Stimulated activated CD4-positive, alpha-beta T cell treated with anti-CD3 and anti-CD28 coated beads, Interleukin-2, amount 100 ng/mL, for 24 hours (primary cell): Measurements from ENCODE around the gene UBE2M.

ENCODE experiments used
- DNase-seq, 2 donors: peaks; one replicate each; pipeline ENCODE4 v3.0.0-alpha.2; 2020

The UBE2M gene

DNA sequence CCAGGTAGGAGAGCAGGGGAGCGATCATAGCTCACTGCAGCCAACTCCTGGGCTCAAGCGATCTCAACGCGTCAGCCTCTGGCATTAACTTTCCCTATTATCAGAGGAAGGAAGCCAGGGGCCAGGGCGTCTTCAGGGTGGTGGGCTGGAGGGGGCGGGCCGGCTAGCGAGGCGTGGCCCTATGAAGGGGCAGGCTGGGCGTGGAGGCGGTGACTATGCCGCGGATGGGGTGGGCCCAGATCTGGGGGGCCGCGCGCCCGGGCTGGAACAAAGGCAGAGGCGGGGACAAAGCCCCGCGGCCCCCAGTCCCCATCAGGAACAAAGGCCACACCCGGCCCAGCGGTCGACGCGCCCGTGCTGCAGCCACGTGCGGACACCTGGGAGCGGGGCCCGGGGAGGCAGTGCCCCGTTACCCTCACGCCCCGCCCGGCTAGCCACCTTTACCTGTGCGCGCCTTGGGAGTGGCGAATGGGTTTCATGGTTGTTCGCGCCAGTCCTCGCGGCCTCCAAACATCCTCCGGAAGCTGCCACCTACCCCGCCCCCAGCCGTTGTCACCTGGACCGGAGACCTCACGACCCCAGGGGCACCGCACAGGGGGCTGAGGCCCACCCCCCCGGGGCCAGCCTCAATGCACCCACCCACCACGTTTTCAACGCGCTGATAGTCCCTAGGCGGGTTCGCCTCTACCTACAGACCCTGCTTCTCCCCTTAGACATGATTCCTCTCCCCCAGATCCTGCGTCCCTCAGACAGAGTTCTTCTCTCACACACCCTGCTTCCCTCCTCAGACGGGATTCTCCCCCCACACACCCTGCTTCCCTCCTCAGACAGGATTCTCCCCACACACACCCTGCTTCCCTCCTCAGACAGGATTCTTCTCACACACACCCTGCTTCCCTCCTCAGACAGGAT, 19.9 kb downstream of the UBE2M start:
- DNase-seq = peak; percentile 47 to 63

DNA sequence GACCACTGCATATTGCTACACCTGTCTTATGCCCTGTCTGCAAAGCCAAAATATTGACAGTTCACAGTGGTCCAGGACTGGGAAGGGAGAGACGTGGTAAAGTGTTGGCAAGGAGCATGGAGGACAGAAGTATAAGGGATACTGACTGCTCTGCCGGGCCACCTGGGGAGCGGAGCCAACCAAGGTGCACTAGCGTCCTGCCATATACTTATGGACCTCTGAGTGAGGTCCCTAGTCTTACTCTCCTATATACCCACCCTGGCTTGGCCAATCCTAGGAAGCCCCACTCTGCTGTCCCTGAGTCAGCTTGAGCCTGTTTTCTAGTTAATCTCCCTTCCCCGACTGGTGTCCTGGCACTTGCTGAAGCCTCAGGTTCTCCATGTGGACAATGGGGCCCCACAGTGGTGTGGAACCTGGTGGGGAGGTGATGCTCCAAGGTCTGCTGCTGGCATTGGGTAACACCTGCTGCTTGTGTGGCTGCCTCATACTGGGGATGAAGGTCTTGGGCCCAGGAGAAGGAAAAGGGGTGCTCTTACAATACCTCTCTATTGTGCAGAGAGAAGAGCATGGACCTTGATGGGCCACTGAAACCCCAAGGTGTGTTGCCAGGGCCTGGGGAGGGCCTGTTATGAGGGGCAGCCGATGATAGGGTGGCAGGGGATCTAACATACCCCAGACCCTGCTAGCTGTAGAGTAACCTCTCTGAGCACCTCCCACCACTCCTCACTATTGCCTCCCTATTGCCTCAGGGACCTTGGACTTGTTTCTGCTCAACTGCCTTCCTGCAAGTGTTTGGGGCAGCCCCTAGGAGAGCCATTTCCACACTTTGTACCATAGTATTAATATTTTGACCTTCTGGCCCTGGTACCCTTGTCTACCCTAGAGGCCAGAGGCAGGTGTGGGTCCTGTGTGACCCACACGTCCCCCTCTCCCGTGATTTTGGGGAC, 21.3 kb downstream of the UBE2M start:
- no peak for DNase-seq

DNA sequence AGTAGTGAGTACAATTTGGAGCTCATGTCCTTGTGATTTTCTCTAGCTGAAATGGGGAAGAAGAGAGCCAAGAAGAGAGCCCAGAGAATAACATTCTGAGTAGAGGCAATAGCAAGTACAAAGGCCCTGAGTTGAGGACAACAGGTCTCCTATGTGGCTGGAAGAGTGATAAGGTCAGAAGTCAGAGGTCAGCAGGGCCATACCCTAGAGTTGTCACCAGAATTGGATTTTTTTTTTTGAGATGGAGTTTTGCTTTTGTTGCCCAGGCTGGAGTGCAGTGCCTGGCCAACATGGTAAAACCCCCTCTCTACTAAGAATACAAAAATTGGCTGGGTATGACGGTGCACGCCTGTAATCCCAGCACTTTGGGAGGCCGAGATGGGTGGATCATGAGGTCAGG, 22.6 kb downstream of the UBE2M start:
- no peak for DNase-seq

DNA sequence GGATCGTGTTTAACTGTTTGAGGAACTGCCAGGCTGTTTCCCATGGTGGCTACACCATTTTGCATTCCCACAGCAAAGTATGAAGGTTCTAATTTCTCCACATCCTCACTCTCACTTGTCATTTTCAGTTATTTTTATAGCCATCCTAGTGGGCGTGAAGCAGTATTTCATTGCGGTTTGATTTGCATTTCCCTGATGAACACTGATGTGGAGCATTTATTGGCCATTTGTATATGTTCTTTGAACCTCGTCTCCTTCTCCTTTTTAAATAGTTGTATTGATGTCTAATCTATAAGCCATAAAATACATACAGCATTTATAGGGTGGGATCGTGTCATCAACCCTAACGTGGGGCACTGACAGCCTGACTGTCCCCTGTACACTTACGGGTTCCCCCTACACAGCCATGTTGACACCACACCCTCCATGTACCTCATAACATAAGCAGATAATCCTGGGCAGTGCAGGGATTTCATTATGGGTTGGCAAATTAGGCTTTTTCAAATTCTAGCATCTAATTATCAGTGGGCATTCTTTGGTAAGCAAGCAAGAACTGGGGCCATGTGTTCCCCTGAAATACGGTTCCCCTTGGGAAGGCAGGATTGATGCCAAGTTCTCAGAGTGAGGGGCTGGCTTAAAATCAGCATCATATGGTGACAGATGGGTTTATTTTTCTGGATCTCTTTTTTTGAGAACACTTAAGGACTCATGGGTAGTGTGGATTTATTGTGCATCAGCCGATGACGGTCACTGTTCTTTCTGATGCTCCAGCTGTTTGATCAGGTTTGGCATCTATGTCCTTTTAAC, 27.2 kb downstream of the UBE2M start:
- DNase-seq = no peak

DNA sequence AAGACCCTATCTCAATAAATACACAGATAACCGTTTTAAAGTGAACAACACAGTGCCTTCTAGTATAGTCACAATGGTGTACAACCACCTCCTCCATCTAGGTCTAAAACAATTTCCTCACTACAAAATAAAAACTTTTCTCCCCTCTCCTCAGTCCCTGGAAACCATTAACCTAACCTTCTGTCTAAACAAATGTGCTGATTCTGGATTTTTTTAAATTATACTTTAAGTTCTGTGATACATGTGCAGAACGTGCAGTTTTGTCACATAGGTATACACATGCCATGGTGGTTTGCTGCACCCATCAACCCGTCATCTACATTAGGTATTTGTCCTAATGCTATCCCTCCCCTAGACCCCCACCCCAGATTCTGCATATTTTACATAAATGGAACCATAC, 29.0 kb downstream of the UBE2M start:
- DNase-seq = no peak

DNA sequence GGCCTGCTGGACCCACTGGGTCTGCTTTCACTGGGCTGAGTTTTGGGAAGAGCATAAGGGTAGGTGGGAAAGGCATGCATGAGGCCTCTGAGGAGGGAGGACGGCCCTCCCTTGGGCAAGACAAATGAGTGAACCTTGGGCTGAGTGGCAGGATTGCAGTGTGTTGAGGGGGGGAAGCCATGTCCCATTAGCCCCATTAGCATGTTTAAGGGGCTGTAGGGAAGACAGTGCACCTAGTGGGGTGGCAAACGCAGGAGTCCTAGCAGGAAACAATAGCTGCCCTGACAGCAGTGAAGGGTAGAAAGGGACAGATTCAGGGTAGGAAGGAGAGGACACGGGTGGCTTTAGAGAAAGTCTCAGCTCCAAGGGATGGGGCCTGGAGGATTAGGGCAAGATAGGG, 35.7 kb downstream of the UBE2M start:
- no peak for DNase-seq

DNA sequence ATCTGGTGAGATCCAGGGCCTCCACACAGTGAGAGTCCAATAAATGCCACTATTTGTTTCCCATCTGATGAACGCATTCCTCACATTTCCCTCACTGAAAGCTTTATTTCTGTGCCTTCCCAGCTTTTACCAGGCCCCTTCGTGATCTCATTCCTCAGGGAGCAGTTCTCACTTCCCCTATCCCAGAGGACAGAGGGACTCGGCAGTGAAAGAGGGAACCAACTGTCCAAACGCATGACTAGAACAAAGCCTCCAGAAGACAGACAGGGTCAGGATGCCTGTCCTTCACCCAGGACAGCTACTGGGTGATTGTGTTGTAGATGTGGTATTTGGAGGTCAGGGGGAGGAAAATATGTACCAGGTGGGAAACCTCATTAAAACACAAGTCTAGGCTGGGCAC, 36.8 kb downstream of the UBE2M start:
- no peak for DNase-seq

DNA sequence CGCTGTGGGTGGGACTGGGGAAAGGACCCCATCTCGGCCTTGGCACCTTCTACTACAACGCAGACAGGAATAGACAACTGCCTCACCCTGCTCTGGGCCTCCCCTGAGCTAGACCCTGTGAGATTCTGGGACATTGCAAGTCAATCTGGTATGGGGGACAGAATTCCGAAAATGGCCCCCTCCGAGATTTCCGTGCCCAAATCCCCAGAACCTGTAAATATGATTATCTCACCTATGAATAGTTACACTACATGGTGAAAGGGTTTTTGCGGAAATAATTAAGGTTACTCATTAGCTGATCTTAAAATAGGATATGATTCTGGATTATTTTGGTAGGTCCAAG, 38.2 kb downstream of the UBE2M start:
- no peak for DNase-seq

DNA sequence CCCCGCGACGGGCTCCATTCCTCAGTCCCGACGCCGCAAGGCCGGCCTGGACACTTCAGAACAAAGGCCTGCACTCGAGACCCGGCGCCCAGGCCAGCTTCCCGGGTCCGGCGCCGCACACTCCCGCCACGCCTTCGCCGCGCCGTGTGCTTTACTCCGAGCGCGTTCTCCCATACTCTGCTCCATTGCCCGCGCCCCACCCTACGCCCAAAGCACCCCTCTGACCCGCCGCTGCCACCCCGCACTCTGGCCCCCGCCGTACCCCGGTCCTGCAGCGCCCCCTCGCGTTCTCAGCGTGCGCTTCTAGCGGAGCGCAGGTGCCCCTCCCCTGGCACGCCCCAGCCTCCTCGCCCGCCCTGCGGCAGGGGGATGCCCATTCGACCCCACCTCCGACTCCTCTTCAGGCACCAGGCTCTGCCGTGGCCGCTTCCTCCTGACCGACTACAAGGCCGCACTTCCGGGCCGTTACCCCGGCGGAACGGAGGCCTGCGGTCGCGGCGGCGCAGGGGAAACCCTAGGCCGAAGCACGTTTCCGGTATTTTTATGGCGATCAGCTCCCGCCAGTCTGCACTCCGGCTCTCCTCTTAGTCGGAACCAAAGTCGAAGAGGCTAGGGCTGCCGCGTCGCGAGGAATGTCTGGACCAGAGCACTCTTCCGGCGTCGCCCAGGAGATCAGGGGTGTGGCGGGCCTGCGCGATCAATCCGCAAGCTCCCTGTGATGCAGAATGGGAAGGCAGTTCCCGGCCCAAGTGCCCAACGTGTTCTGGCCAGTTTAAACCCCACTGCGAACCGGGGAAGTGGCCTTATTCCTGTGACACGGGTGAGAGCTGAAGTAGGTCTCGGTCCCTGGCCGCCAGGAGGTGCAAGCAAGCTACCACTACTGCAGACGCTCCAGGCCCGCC, 38.8 kb downstream of the UBE2M start, which contains the start of gene ZBTB45:
Gene ZBTB45 (minus strand): TSS at position 456 of the 902 bp plus-strand sequence. CDS start 2,137 bp downstream, outside the sequence.
- DNase-seq = peak; percentile 94

DNA sequence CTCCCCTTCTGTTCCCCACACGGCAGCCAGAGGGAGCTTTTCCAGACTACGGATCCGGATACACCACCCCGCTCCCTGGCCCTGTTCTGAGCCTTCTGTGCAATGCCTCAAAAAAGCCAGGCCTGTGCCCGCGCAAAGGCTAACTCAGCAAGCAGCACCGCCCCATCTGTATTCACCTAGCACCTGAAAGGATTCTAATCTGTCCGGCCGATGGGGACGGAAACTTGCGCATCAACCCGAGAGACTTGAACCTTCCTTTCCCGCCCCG, 39.4 kb downstream of the UBE2M start:
- peak; percentile 57 to 60 for DNase-seq

DNA sequence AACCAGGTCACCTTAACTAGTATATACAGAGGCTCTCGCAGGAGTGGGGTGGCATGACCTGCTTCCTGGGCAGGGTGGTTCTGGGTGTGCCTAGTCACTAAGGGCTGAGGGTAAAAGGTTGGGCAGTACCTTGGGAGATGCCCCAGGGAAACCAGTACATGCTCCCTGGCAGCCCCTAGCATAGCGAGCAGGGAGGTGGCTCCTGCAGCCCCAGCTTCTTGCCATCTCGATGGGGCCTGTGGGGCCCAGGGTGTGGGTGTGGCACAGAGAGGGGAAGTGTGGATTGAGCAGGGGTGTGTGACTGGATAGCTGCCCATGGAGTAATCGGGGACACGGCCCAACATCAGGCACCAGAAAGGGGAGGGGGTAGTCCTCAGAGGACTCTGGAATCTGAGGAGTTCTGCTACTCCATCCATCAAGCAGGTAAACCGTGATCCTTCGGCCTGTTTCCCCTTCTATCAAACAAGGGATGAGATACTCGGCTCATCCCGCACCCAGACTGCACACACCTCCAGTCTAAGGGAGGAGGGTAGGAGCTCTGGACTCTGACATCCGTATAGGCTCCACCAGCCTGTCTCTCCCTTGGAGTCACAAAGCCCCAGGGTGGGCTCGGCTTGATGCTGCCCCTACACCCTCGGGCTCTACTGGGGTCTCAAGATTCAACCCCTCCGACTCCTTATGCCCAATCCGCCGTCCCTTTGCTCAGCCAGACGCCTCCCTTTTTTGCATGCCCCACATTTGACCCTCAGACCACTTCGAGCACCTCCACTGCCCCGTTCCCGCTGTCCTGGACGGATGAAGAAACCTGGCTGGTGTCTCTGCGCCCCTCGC, 39.9 kb downstream of the UBE2M start:
- no peak for DNase-seq

DNA sequence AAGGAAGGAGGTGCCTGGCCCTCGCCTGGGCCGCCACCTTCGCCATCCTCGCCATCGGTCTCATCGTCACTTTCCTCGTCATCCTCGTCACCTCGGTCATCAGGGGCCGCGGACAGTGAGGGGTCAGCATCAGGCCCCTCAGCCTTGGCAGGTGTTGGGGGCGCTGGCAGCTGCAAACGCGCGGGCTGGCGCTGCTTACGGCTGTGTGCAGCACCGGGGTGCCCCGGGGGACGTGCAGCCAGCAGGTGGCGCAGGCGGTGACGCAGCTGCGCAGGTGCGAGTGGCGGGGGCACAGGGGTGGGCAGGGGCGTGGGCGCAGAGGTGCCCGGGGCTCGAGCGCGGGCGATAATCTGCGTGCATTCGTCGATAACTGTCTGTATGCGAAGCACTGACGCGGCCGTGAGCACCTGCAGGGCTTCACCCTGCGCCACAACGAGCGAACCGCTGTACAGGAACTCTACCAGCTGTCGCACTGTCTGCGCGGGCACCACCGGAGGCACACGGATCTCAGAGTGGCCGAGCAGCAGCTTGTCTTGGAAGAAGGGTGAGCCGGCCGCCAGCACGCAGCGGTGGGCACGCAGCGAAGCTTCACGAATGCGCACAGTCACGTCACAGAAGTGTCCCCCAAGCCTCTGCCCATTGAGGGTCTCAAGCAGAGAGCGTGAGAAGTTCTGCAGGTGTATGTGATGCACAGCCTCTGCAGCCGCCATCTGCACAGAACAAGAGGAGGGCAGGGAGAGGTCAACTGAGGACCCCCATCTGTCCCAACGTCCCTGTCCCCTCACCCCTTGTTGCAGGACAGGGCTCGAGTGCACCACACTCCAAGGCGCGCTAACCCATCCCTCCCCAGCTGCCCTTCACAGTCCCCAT, 41.2 kb downstream of the UBE2M start:
- DNase-seq = no peak

DNA sequence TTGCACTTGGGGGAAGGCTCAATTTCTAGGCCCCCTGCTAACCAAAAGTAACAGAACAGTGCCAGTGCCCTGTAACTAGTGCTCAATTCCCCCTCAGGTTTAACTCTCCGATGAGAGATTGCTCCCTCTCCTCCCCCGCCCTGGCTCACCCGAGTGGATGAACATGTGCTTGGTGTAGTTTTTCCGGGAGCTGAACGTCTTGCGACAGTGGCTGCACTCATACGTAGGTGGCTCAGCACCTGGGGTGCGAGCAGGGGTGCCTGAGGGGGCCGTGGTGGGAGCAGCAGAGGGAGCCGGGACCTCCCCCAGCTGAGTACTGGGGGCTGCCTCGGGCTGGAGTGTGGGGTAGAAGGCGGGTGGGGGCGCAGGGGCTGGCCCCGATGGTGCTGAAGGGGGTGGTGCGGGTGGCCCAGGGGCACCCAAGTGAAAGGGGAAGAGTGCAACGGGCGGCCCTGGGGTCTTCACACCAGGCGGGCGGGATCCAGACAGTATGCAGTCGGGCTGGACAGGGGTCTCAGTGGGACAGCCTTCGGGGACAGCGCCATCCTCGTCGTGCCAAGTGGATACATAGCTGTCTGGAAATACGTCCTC, 42.1 kb downstream of the UBE2M start:
- DNase-seq = no peak

DNA sequence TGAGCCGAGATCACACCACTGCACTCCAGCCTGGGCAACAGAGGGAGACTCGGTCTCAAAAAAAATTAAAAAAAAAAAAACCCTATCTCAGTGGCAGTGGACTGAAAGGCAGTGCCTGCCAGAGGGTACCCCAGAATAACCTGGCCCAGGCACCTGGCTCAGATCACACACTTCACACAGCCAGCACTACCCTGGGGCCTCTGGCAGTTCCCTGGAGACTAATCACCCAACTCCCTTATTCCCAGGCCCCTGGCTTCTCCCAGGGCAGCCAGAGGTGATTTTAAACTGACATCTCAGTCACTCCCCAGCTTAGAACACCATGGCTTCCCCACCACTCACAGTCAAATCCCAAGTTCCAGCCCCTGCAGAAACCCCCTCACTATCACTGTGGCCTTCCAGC, 43.2 kb downstream of the UBE2M start:
- no peak for DNase-seq

DNA sequence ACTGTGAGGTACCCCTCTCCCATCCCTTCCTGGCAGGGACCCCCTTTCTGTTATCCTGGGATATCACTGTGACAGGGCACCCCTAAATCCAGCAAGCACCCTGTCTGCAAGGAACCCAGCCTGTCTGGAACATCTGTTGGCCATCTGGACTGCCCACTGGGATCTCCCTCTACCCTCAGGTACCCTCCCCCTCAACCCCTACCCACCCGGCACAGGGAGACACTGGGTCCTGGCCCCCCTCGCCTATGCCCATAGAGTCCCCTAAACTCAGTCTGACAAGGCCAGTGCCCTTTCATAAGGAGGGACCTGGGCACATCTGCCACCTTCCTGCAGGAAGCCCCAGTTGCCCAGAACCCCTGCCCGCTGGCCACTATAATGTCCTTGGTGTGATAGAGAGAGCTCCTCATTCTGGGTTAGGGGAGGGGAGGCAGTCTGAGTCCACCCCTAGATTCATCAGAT, 43.8 kb downstream of the UBE2M start:
- DNase-seq = no peak

DNA sequence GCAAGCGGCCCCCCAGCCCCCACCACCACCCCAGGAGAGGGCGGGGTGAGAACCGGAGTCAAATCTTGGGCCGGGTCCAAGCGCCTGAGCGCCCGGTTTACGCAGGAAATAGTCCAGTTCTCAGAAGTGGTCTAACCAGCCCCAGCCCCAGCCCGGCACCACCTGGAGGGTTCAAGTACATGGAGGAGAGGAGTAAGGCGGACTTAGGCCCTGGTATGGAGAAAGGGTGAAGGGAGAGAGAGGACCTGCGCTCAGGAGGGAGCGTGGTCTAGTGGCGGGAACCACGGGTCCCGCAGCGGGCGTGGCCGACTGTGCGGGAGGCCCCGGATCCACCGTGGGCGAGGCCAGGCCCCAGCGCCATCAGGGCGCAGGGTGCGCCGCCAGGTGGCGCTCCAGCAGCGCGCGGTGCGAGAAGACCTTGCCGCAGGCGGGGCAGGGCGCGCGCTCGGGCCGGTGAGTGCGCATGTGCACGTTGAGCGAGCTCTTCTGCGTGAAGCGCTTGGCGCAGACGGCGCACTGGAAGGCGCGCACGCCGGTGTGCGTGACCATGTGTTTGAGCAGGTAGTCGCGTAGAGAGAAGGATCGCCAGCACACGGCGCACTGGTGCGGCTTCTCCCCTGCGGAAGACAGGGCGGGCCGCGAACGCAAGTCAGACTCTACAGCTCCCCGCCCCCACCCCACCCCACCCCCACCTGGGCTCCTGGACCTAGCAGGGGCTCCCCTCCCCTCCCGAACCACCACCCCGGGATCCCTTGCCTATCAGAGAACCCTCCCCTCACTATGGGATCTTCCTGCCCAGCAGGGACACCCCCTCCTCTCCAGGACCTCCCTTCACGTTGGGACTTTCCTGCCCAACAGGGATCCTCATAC, 44.5 kb downstream of the UBE2M start:
- DNase-seq = peak; percentile 95 to 98

DNA sequence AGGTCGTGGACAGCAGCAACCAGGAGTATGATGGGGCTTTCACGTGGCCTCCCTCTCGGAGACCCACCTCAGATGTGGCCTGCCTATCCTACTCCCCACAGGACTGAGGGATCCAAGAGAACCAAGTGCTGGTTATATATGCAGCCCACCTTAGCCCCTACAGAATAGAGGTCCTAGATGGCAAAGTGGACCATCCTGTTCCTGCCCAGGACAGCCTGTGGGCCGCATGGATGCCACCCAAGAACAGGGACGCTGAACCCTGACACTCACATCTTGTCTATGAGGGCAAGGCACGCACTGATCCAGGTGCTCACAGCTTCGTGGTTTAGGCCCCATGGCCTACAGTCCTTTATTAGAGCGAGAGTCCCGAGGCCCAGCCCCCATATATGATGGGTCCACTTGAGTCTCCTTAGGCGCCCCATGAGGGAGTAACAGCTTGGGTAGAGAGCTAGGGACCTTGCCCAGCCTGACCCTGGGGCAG, 45.2 kb downstream of the UBE2M start:
- no peak for DNase-seq
